OCI-LY7 (cell line): ENCODE results near the gene TPRA1. TPM values are rescaled to one million over a fixed set of nuclear protein-coding genes. Genes with fewer than 3 reads are reported as not detected.

Source experiments
- BruUV-seq: library from RNA; stranded (reverse); fragments of 400-500 nt; replicated peaks from 2 replicates; lab custom pipeline; 2021; lab: Mats Ljungman, UMichigan
- CTCF ChIA-PET: fragments of 300-600 bp; sonication (Branson Sonifier 250); formaldehyde crosslinking; loops from one replicate; lab custom pipeline; 2022; ENCODE audit warnings: antibody characterized with exemption; ENCODE audit not compliant: unreplicated experiment; lab: Charles Lee
- POLR2A ChIA-PET: fragments of 300-600 bp; sonication (Branson Sonifier 250); formaldehyde crosslinking; loops from one replicate; lab custom pipeline; 2022; ENCODE audit warnings: antibody characterized with exemption; lab: Charles Lee
- DNase-seq: peaks from one replicate; pipeline ENCODE4 v3.0.0-alpha.2; 2015; ENCODE audit warnings: low spot score
- H2AFZ ChIP-seq: fragments of 200-600 bp; sonication (generic), shearing (Covaris generic); 2 replicates; pipeline ENCODE4 v1.6.1; 2014; ENCODE audit warnings: mild to moderate bottlenecking, antibody characterized with exemption, low read length, moderate library complexity
- H3K27ac ChIP-seq: fragments of 200-600 bp; sonication (generic); 2 replicates; pipeline ENCODE4 v1.5.1; 2014; ENCODE audit warnings: mixed run types, low read depth, mild to moderate bottlenecking, moderate library complexity, low read length, inconsistent platforms; ENCODE audit not compliant: poor library complexity, severe bottlenecking
- H3K36me3 ChIP-seq: fragments of 200-600 bp; sonication (generic); 2 replicates; pipeline ENCODE4 v1.6.1; 2014; ENCODE audit warnings: mild to moderate bottlenecking, antibody characterized with exemption, low read length, moderate library complexity, mixed read lengths; ENCODE audit not compliant: insufficient read depth
- H3K4me1 ChIP-seq: fragments of 200-600 bp; sonication (generic); 2 replicates; pipeline ENCODE4 v1.5.1; 2014; ENCODE audit warnings: mild to moderate bottlenecking, low read length; ENCODE audit not compliant: insufficient read depth, poor library complexity, severe bottlenecking
- H3K4me2 ChIP-seq: fragments of 200-600 bp; sonication (generic); 2 replicates; pipeline ENCODE4 v1.6.1; 2014; ENCODE audit warnings: mild to moderate bottlenecking, low read length
- H3K4me3 ChIP-seq: fragments of 200-600 bp; sonication (generic); 2 replicates; pipeline ENCODE4 v1.5.1; 2014; ENCODE audit warnings: mild to moderate bottlenecking, low read depth, low read length; ENCODE audit not compliant: poor library complexity, severe bottlenecking
- H3K79me2 ChIP-seq: fragments of 200-600 bp; sonication (generic); 2 replicates; pipeline ENCODE4 v1.6.1; 2016; ENCODE audit warnings: low read depth, mild to moderate bottlenecking, low read length, moderate library complexity, mixed read lengths; ENCODE audit not compliant: insufficient read depth
- H3K9me2 ChIP-seq: fragments of 200-600 bp; sonication (generic); 2 replicates; pipeline ENCODE4 v1.6.1; 2016; ENCODE audit warnings: mild to moderate bottlenecking, low read length, mixed read lengths; ENCODE audit not compliant: insufficient read depth
- H3K9me3 ChIP-seq: fragments of 200-600 bp; sonication (generic); 2 replicates; pipeline ENCODE4 v1.6.1; 2014; ENCODE audit warnings: mild to moderate bottlenecking, mixed run types, low read length, mixed read lengths
- H4K20me1 ChIP-seq: fragments of 200-600 bp; sonication (generic); 2 replicates; pipeline ENCODE4 v1.6.1; 2014; ENCODE audit warnings: mild to moderate bottlenecking, antibody characterized with exemption, low read length, moderate library complexity, mixed read lengths; ENCODE audit not compliant: insufficient read depth
- EZH2phosphoT487 ChIP-seq: fragments of 200-600 bp; sonication (generic); IDR thresholded peaks from 2 replicates; pipeline ENCODE4 v1.6.1; 2018; ENCODE audit warnings: low read depth, borderline replicate concordance, mild to moderate bottlenecking, mixed run types, antibody characterized with exemption, low read length, moderate library complexity, mixed read lengths
- intact Hi-C: fragments of 100-400 bp; cut with micrococcal nuclease; formaldehyde crosslinking; loops from one replicate; pipeline ENCODE4 v1.10.0; 2022; ENCODE audit not compliant: unreplicated experiment
- total RNA-seq, 2 experiments: library from RNA; depleted of rRNA in 1 of 2; stranded (reverse); fragments of >200 nt in 1 of 2; shearing (Covaris generic) in 1 of 2; gene quantifications; 2 replicates each; pipeline ENCODE4 v1.2.3, GENCODE V29; 2014 to 2022
- TF ChIP-seq, protein P1 (sequence below): fragments of 200-600 bp; sonication (generic); conservative IDR thresholded peaks from 2 replicates; pipeline ENCODE4 v1.5.1; 2014; ENCODE audit warnings: mild to moderate bottlenecking, antibody characterized with exemption, low read length, moderate library complexity, mixed read lengths

TPRA1 gene
- total RNA-seq, 2 experiments from 2014 or later = 32.3 to 51.4 TPM

DNA sequence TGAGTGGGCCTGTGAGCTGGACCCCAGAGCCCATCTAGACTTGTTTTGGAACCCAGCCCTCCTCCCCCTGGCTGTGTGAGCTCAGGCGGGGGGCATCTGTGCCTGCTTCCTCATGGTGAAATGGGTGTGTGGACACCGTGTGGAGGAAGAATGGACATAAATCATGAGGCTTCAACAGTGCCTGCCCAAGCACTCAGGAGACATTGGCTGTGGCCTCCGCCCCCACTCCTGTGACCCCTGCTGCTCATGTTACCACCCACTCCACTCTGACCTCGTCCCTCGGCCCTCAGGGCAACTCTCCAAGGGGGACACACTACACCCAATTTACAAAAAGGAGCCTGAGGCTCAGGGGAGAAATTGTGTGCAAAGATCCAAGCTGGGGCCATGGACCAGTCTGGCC lies 16.6 kb downstream of the TPRA1 start:
- no peak overlapping the region for H3K4me3 ChIP-seq
- ChIA-PET POLR2A (no interaction called here), CTCF (interaction anchor here (1.4 kb wide), 1 partner anchor 11 kb away, joined by 4 read pairs; no protein-coding TSS in a partner anchor)

DNA sequence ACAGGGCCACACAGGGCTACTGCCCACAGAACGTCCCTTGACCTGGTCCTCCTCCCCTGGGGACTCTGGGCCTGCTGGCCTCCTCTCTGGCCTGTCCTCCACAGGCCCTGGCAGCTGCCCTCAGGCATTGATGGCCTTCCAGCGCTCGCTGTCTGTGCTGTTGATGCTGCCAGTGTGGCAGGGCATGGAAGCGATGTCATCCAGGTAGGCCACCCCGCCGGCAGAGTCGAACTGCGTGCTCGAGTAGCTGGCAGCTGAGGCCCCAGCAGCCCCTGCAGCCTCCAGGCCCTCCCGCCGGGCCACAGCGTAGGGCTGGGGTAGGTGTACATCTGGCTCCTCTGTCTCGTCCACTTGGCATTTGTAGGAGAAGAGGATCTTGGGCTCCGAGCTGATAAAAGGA lies 17.1 kb downstream of the TPRA1 start:
- intact Hi-C loops = no loop called here

More for the DNA sequence above, 16.6 kb downstream of the TPRA1 start:
- H3K27ac ChIP-seq = no peak overlapping the region
- no peak overlapping the region for H3K4me2 ChIP-seq
- no peaks in the 10 kb centered on the region for H3K9me3 ChIP-seq
- no peaks in the 10 kb centered on the region for H3K79me2 ChIP-seq
- H3K9me2 ChIP-seq = no peaks in the 10 kb centered on the region
- peaks cover 48% of the 10 kb centered on the region for H3K36me3 ChIP-seq
- no peaks in the 10 kb centered on the region for H4K20me1 ChIP-seq
- no peak for TF ChIP-seq EZH2phosphoT487
- TF ChIP-seq, protein P1, sequence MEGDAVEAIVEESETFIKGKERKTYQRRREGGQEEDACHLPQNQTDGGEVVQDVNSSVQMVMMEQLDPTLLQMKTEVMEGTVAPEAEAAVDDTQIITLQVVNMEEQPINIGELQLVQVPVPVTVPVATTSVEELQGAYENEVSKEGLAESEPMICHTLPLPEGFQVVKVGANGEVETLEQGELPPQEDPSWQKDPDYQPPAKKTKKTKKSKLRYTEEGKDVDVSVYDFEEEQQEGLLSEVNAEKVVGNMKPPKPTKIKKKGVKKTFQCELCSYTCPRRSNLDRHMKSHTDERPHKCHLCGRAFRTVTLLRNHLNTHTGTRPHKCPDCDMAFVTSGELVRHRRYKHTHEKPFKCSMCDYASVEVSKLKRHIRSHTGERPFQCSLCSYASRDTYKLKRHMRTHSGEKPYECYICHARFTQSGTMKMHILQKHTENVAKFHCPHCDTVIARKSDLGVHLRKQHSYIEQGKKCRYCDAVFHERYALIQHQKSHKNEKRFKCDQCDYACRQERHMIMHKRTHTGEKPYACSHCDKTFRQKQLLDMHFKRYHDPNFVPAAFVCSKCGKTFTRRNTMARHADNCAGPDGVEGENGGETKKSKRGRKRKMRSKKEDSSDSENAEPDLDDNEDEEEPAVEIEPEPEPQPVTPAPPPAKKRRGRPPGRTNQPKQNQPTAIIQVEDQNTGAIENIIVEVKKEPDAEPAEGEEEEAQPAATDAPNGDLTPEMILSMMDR = no peak
- intact Hi-C loops = no loop called here
- no peaks in the 10 kb centered on the region for H3K4me1 ChIP-seq
- no peak for DNase-seq
- no TSS peak for BruUV-seq
- H2AFZ ChIP-seq = no peak overlapping the region

DNA sequence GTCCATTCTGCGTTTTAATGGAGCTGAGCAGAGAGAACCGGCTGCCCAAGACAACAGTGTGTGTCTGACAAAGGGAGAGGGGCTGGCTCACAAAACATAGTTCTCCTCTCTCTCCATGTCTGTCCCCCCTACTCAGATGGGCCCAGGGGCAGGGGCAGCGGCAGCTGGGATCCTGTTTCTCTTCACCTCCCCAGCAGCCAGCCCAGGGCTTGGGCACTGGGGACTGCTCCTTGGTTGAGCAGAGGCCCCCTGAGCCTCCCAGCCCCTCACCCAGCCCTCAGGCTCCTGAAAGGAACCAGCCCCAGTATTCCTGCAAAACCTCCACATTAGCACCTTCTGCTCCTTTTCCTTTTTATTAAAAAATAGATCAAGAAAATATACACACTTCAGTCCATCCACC lies 17.8 kb downstream of the TPRA1 start:
- Histone ChIP-seq H3K4me1 (no peaks in the 10 kb centered on the region), H3K9me2 (no peaks in the 10 kb centered on the region), H4K20me1 (no peaks in the 10 kb centered on the region), H3K9me3 (no peaks in the 10 kb centered on the region), H2AFZ (no peak overlapping the region), H3K4me2 (no peak overlapping the region), H3K4me3 (no peak overlapping the region), H3K79me2 (no peaks in the 10 kb centered on the region), H3K27ac (no peak overlapping the region), H3K36me3 (peaks cover 47% of the 10 kb centered on the region)
- ChIA-PET POLR2A (no interaction called here), CTCF (no interaction called here)
- TF ChIP-seq EZH2phosphoT487 = no peak
- TF ChIP-seq, protein P1 = no peak
- no TSS peak for BruUV-seq
- DNase-seq = no peak
- intact Hi-C loops = no loop called here

More for the DNA sequence above, 17.1 kb downstream of the TPRA1 start:
- DNase-seq = no peak
- Histone ChIP-seq H3K4me2 (no peak overlapping the region), H3K4me1 (no peaks in the 10 kb centered on the region), H4K20me1 (no peaks in the 10 kb centered on the region), H3K36me3 (peaks cover 47% of the 10 kb centered on the region), H2AFZ (no peak overlapping the region), H3K9me2 (no peaks in the 10 kb centered on the region), H3K9me3 (no peaks in the 10 kb centered on the region), H3K79me2 (no peaks in the 10 kb centered on the region), H3K4me3 (no peak overlapping the region), H3K27ac (no peak overlapping the region)
- BruUV-seq = no TSS peak
- ChIA-PET CTCF (no interaction called here), POLR2A (no interaction called here)
- no peak for TF ChIP-seq EZH2phosphoT487
- TF ChIP-seq, protein P1 = no peak
